H7 (cell line): ENCODE measurements around the gene ATP1A1. TPM values are rescaled to one million over a fixed set of nuclear protein-coding genes. Genes with fewer than 3 reads are reported as not detected.

Source experiments
- DNase-seq: peaks from one replicate; pipeline ENCODE4 v3.0.0; 2012
- H3K27me3 ChIP-seq: 2 replicates; pipeline ENCODE4 v1.6.0; 2011; ENCODE audit warnings: mild to moderate bottlenecking, low read length; ENCODE audit not compliant: control insufficient read depth, insufficient read depth
- H3K36me3 ChIP-seq: replicated peaks from 2 replicates; pipeline ENCODE4 v1.5.1; 2011; ENCODE audit warnings: low read length; ENCODE audit not compliant: control insufficient read depth, insufficient read depth
- H3K4me3 ChIP-seq: 2 replicates; pipeline ENCODE4 v1.5.1; 2011; ENCODE audit warnings: low read depth, mild to moderate bottlenecking, control low read depth, low read length, moderate library complexity; ENCODE audit not compliant: insufficient read depth
- total RNA-seq: library from RNA; depleted of rRNA; stranded (reverse); fragments of >200 nt; shearing (Covaris generic); gene quantifications from 2 replicates; pipeline ENCODE4 v1.2.3, GENCODE V29; 2014

ATP1A1 gene
- total RNA-seq, 1 experiment from 2014 or later, result 81.8 TPM

GRCh38 chr1:116334868-116335635 lies 38.0 kb upstream of the ATP1A1 start:
- H3K27me3 ChIP-seq, result no peaks in the 10 kb centered on the region; the same call in 1 of the 2 replicates
- DNase-seq, result no peak
- no peaks in the 10 kb centered on the region for H3K36me3 ChIP-seq
- no peak overlapping the region for H3K4me3 ChIP-seq

- no peaks in the 10 kb centered on the region; the same call in 1 of the 2 replicates for H3K27me3 ChIP-seq
- H3K36me3 ChIP-seq, result no peaks in the 10 kb centered on the region
- no peak for DNase-seq
- no peak overlapping the region for H3K4me3 ChIP-seq
Measured at GRCh38 chr1:116335850-116336624, 37.0 kb upstream of the ATP1A1 start.

- H3K4me3 ChIP-seq, result no peak overlapping the region
- no peaks in the 10 kb centered on the region for H3K36me3 ChIP-seq
- DNase-seq, result no peak
- H3K27me3 ChIP-seq, result no peaks in the 10 kb centered on the region; the same call in 1 of the 2 replicates
Measured at GRCh38 chr1:116337398-116337797, 35.6 kb upstream of the ATP1A1 start.

GRCh38 chr1:116338400-116338799 lies 34.6 kb upstream of the ATP1A1 start:
- H3K36me3 ChIP-seq, result no peaks in the 10 kb centered on the region
- H3K27me3 ChIP-seq, result no peaks in the 10 kb centered on the region
- H3K4me3 ChIP-seq, result no peak overlapping the region
- no peak for DNase-seq

- H3K27me3 ChIP-seq, result no peaks in the 10 kb centered on the region
- no peak for DNase-seq
- no peaks in the 10 kb centered on the region for H3K36me3 ChIP-seq
- H3K4me3 ChIP-seq, result no peak overlapping the region
Measured at GRCh38 chr1:116340506-116341231, 32.4 kb upstream of the ATP1A1 start.

- no peak for DNase-seq
- H3K36me3 ChIP-seq, result no peaks in the 10 kb centered on the region
- H3K27me3 ChIP-seq, result no peaks in the 10 kb centered on the region
- no peak overlapping the region for H3K4me3 ChIP-seq
Measured at GRCh38 chr1:116343019-116343418, 30.0 kb upstream of the ATP1A1 start.

GRCh38 chr1:116345011-116345410 lies 28.0 kb upstream of the ATP1A1 start:
- no peak for DNase-seq
- Histone ChIP-seq H3K4me3 (no peak overlapping the region), H3K36me3 (no peaks in the 10 kb centered on the region), H3K27me3 (no peaks in the 10 kb centered on the region)

GRCh38 chr1:116345843-116346242 lies 27.2 kb upstream of the ATP1A1 start:
- no peak for DNase-seq
- no peak overlapping the region for H3K4me3 ChIP-seq
- H3K27me3 ChIP-seq, result no peaks in the 10 kb centered on the region
- H3K36me3 ChIP-seq, result no peaks in the 10 kb centered on the region

GRCh38 chr1:116346943-116347673 lies 25.9 kb upstream of the ATP1A1 start:
- no peak overlapping the region for H3K4me3 ChIP-seq

GRCh38 chr1:116347696-116348095 lies 25.3 kb upstream of the ATP1A1 start:
- H3K36me3 ChIP-seq, result no peaks in the 10 kb centered on the region
- DNase-seq, result no peak
- H3K4me3 ChIP-seq, result no peak overlapping the region

More at GRCh38 chr1:116346943-116347673, 25.9 kb upstream of the ATP1A1 start:
- no peak for DNase-seq
- Histone ChIP-seq H3K27me3 (no peaks in the 10 kb centered on the region), H3K36me3 (no peaks in the 10 kb centered on the region)

GRCh38 chr1:116350097-116350645 lies 22.9 kb upstream of the ATP1A1 start:
- DNase-seq, result no peak
- no peaks in the 10 kb centered on the region for H3K36me3 ChIP-seq
- H3K4me3 ChIP-seq, result no peak overlapping the region
- no peaks in the 10 kb centered on the region for H3K27me3 ChIP-seq

More at GRCh38 chr1:116347696-116348095, 25.3 kb upstream of the ATP1A1 start:
- H3K27me3 ChIP-seq, result no peaks in the 10 kb centered on the region

GRCh38 chr1:116351914-116352313 lies 21.1 kb upstream of the ATP1A1 start:
- Histone ChIP-seq H3K27me3 (no peaks in the 10 kb centered on the region), H3K36me3 (no peaks in the 10 kb centered on the region), H3K4me3 (no peak overlapping the region)
- no peak for DNase-seq

- Histone ChIP-seq H3K36me3 (no peaks in the 10 kb centered on the region), H3K27me3 (no peaks in the 10 kb centered on the region), H3K4me3 (no peak overlapping the region)
- no peak for DNase-seq
Measured at GRCh38 chr1:116352349-116352813, 20.7 kb upstream of the ATP1A1 start.

GRCh38 chr1:116353155-116353554 lies 19.9 kb upstream of the ATP1A1 start:
- H3K4me3 ChIP-seq, result no peak overlapping the region
- H3K27me3 ChIP-seq, result no peaks in the 10 kb centered on the region
- no peak for DNase-seq
- H3K36me3 ChIP-seq, result no peaks in the 10 kb centered on the region
